ENCODE results near the gene CASP4.
"Not testable (repeated sequence)": the region's sequence is repeated elsewhere in the genome, so short reads cannot be mapped to it uniquely, and the experiment has no call there.

CASP4 gene

DNA sequence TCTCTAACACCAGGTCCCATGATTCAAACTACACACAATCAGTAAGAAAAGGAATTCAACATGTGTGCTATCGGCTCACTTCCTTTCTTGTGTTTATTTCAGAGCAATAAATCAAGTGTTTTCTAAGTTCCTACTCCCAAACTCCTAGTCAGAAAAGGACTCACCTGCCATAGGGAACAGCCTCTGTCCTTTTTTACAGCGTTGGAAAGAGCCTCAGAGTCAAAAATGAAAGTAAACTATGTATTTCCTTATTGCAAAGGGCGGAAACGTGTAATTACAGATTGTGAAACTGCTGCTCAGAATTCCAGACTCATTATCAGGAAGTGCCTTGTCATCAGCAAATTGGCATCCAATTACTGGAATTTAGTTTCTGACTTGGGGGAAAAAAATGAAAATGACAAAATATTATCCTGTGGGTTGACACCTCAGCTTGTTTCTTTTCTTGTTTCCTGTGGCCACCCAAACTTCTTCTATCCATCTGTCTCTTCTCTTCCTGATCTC, at the start of gene CASP4:
TSS of gene CASP4 (minus strand) at position 220 of the 501 bp plus-strand sequence. CDS start at position 171, 49 bp downstream.
- peak; percentile 57 for DNase-seq

DNA sequence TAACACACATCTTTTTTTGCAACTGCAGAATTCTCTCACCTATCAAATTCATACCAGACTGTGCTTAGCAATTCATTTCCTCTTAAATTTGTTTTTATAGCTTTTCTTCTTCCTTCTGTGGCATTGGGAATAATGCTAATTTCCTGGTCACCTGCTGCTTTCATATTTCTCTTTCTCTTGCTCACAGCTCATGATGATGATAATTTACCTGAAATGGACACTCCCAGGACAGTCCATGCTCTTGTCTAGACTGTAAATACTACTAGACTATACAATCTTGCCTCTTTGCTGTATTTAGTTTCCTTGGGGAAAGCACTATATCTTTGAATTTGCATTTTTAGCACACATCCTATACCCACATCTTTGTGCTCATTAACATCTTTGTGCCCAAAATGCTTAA, 39.1 kb upstream of the CASP4 start:
- no peak for DNase-seq

DNA sequence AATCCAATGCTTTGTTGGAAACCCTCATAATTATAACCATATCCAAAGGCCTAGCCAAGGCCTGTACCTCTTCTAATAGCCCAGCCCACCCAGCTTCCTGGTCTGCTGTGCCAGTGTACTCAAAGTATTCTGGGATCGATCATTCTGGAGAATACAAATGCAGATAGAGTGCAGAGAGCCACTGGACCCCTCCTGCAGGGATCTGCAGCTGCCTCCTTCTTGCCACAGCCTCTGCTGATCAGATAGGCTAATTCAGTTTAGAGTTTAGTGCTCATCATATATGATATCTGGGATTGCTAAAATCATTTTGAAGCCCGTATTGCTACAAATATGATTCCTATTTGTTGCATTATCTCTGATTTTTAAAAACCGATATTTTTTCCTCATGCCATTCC, 37.1 kb upstream of the CASP4 start:
- no peak for DNase-seq

DNA sequence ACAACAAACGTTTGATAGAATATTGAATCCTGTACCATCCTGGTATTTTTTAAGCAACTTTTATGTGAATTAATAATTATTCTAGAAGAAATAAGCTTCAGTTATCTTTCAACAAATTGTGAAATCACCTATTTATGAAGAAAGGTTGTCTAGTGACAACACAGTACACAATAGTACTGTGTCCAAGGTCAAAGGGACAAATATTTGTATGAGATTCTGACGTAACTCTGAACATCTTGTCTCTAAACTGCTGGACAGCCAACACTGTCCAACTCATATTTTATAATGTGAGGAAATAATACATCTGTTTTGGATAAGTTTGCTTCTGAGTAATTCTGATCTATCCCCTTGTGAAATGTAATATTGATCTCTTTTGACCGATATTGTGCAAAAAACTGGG, 35.6 kb upstream of the CASP4 start:
- DNase-seq: no peak

DNA sequence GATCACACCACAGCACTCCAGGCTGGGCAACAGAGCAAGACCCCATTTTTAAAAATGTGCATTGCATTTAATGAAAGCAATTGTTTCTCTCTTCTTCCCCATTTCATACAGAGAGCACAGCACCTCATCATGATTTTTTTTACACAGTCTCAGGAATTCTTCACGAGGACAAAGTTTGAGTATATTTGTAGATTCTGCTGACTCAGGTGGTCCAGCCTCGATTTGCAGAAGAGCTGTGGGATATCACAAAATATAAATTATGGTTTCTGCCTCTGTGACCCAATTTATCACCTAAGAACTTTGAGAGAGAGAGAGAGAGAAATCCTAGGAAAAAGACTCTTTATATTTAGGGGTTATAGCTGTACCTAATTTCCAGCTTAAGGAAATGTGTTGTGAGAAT, 34.8 kb upstream of the CASP4 start:
- no peak for DNase-seq

DNA sequence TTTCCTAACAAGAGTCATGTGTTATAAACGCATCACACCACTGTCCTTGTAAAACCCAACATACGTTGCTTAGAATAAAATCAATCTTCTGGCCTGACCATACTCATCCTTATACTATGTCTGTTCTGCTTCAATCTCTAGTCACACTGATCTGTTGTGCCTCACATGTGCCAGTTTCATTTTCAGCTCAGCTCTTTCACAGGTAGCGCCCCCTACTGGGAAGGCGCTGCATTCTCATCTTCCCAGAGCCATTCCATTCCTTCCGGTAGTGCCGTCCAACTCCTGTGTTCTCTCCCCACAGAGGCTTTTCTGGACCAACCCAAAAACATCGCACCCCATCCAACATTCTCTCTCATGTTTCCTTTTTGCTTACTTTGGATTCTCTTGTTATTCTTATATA, 32.4 kb upstream of the CASP4 start:
- peak; percentile 46 for DNase-seq

DNA sequence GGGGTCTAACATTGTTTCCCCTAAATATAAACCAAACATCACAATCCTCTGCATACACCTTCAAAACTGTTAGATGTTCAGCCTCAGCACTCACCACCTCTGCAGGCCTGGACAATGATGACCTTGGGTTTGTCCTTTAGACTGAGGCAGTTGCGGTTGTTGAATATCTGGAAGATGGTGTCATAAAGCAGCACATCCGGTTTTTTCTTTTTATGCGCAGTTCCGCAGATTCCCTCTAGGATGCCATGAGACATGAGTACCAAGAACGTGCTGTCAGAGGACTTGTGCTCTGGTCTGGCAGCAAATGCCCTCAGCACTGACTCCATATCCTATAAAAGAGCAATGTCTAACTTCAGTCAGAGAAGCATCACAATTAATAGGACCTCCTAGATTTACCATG, 31.8 kb upstream of the CASP4 start:
- peak; percentile 15 for DNase-seq

DNA sequence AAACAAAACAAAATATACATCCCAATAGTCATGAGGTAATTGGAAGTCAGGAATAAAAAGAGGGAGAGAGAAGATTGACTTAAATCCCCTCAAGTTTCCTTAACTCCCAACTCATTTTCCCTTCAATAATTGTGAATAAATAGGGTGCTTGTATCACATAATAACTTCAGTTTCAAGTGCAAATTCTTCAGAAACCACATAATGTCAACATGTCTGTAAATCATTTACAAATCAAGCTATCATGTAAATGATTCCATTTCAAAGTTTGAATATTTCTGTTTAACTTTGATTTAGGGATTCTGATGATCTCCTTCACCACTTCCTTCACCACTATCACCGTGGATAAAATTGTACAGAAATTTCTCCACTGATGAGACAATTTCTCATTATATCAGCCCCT, 31.3 kb upstream of the CASP4 start:
- no peak for DNase-seq

DNA sequence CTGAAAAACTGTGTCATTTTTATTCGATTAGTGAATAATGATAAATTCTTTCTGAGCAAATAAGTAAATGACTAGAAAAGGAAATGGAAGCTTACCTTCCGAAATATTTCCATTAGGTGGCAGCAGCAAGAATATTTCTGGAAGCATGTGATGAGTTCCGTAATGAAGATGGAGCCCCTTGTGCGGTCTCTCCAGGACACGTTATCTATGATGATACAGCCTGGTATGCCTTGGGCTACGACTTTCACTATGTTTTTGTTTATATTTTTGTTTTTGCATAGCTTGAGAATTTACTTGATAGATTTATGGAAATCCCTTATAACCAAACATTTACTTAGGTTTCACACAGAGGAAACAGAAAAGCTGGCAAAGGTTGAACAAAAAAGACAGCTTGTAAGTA, 28.9 kb upstream of the CASP4 start:
- peak; percentile 10 for DNase-seq

DNA sequence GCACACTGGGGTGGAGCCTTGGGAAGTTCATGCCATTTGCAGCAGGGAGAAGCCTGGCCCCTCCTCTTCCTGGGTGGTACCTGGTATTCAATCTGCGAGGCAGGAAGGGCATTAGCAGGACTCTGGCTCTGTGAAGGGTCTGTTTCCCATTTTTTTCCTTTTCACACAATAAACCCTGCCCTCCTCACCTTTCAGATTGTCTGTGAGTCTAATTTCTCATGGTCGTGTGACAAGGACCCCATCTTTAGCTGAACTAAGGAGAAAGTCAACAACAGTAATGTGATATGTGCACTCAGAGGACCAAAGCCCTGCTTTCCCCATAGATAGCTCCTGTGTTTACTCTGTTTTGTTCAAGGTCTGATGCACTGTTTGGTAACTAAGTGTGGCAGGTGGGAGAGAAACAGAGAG, 26.6 kb upstream of the CASP4 start:
- no peak for DNase-seq

DNA sequence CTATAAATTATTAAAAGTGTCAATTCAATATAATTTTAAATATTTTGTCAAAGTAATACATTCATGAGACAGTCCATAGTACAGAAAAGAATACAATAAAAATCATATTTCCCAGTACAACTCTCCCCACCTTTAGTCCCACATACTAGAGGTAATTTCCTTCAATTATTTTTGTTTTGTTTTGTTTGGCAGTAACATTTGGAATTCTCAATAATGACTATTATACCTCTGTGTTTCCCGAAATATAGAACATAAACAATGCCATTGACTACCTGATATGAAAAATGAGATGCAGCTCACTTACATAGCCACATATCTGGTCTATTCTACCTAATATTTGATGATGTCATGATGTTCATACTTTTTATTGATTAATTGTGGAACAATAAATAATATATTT, 24.4 kb upstream of the CASP4 start:
- DNase-seq: no peak

DNA sequence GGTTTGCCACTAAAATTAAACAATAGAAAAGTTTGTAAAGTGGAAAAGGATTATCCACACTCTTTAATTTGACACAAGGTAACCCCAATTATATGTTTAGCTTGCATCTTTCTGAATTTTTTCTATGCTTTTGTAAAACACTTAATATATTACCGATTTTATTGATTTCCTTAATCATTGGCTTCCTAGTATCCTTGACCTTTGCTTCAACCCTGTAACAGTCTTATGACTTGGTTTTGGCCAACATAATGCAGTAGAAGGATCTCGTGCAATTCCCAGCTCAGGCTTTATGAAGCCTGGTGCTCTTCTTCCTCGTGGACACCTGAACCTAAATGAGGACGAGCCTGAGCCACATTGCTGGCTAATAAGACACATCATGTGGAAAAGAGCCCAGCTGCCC, 23.6 kb upstream of the CASP4 start:
- DNase-seq: no peak

DNA sequence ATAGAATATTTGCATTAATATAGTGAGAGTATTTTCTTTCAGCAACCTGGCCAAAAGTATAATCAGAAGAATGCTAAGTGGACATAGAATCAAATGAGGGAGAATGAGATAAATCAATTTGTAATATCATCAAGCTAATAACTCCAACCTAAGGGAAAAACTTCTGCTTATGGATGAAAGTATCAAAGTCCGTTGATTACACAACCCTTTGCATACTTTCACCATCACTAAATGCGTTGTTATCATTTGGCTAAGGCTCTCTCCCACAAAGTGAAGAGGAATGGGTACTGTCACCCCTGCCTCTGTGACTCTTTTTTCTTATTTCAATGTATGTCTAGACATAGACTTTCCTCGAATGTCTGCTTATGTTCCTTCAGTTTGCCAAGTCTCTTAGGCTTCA, 16.4 kb upstream of the CASP4 start:
- no peak for DNase-seq

DNA sequence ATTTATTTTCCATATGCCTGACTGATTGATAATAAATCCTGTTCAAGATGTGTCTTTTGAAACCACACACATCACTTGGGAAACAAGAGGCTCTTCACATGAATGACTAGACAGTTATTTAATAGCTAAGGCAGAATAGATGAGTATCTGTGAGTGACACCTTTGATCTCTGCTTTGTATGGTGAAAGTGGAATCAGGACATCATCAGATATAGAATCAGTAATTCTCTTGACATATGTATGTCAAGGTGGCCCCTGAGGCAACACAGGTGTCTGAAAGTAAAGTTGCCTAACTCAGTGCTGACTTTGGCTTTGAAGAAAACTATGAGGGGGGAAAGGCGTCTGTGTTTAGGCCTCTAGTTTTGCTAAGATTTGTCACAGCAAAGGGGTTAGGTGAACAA, 11.5 kb upstream of the CASP4 start:
- no peak for DNase-seq

DNA sequence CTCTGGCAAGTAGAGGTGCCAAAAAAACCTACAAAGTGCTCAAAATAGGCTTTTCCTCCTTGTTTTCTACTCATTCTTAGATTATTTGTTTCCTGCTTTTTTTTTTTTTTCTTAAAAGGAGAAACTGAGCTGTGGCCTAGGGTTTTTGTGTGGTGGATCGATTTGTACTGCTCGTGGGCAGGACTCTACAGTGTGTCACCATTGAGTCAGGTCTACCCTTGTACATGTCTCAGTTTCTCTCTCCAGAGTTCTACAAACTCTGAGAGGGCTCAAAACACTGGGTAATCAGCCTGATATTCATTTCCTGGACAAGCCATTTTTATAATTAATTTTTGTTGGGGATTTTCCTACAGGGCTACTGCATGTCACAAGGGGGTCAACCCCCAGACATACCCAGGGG, 5.2 kb upstream of the CASP4 start:
- no peak for DNase-seq

DNA sequence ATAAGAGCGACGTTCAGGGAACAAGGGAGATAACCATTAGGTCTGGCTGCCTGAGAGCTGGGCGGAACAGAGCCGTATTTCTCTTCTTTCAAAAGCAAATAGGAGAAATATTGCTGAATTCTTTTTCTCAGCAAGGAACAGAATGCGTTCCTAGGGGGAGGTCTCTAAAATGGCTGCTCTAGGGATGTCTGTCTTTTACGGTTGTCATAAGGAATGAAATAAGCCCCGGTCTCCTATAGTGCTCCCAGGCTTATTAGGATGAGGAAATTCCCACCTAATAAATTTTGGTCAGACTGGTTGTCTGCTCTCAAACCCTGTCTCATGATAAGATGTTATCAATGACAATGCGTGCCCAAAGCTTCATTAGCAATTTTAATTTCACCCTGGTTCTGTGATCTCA, 4.5 kb upstream of the CASP4 start:
- DNase-seq: not testable (repeated sequence)

DNA sequence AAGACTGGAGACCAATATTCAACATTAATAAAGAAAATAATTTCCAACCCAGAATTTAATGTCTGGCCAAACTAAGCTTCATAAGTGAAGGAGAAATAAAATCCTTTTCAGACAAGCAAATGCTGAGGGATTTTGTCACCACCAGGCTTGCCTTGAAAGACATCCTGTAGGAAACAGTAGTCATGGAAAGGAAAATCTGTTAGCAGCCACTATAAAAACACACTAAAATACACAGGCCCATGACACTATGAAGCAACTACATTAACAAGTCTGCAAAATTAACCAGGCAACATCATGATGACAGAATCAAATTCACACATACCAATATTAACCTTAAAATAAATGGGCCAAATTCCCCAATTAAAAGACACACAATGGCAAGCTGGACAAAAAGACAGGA, 2.4 kb upstream of the CASP4 start:
- DNase-seq: no peak

DNA sequence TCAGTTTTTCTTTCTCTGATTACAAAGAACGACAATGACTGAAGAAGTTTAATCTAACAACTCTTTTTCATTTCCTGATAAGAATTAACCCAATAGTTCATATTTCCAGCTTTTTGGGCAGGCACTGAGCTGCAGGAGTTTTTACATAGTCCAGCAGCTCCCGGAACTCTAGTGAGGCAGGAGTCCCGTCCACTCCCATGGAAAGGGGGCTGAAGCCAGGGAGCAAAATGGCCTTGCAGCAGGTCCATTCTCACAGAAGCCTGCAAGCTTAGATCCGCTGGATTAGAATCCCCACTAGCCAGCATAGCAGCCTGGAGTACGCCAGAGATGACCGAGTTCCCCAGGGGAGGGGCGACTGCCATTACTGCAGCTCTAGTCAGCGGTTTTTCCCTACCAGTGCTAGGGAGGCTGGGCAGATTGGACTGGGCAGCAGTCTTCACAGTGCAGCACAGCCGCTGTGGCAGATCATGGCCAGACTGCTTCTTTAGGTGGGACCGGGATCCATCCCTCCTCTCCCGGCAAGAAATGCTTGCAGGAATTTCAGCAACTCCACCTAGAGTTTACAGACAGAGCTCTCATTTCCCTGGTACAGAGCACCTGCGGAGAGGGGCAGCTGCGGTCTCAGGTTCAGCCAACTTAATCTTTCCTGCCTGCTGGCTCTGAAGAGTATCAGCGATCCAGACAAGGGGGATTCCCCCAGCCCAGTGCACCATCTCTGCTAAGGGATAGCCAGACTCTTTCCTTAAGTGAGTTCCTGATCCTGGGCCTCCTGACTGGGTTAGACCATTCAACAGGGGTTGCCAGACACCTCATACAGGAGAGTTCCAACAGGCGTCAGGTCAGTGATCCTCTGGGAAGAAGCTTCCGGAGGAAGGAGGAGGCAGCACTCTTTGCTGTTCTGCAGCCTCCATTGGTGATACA, 742 bp upstream of the CASP4 start:
- DNase-seq: no peak

DNA sequence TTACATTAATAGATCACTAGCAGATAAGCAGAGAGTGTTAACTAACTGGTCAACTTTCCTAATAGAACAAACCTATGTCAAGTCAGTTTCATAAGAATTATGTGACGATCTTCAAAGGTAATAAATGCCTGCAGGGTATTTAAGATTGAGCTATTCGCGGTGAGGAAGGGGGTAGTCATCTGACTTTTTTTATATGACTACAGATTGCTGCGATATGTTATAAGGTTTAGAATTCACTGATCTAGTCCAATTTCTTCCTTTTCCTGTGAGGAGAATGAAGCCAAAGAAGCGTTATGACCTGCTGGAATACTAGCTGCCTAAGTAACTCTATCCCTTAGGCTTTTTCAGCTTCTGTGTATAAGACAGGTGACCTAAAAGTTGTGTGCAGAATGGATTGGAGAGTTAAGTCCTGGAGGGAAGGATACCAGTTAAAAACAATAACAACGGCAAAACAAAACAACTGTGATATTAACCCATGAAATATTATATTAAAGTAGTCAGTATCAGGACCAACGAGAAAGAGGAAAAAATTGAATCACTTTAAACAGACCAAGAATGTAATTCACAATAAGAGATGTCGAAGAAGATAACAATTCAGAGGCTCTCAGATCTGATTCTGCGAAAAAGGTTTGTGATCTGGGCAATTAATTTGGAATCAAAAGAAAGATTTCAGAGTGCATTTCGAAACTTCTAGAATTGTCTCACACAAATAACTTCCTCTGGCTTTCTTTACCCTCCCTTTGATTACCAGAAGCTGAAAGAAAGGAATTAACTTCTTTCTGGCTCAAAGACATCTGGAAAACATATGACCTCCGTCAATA, 630 bp downstream of the CASP4 start:
- no peak for DNase-seq

DNA sequence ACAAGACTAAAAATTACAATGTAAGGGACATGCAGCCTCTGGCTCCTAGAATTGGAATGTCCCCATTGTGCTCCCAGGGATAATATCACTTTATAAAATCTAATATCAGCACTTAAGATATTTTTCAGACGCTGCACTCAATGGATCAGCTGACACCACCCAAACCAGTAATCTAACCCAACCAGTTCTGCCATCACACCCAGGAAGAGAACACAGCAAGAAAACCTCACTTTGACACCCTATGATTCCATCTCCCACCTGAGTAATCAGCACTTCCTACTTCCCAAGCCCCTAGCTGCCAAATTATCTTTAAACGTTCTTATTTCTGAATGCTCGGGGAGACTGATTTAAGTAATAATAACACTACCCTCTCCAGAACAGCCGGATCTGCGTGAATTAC, 2.6 kb downstream of the CASP4 start:
- no peak for DNase-seq

DNA sequence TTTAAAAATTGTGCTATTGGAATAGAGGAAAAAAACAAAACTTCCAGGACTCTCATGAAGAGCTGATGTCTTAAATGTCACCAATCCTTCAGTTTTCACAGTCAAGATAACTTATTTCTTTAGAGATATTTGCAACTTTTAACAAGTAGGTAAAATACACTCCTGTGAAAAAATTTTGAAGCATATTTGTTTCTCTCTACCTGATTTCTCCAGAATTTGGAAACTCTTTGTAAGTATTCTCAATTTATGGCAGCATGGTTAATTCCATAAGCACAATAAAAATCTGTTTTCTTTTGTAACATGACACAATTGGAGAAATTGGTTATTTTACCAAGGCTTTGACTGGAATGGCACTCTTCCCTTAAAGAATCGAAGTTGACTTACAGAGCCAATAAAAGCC, 4.1 kb downstream of the CASP4 start:
- no peak for DNase-seq

DNA sequence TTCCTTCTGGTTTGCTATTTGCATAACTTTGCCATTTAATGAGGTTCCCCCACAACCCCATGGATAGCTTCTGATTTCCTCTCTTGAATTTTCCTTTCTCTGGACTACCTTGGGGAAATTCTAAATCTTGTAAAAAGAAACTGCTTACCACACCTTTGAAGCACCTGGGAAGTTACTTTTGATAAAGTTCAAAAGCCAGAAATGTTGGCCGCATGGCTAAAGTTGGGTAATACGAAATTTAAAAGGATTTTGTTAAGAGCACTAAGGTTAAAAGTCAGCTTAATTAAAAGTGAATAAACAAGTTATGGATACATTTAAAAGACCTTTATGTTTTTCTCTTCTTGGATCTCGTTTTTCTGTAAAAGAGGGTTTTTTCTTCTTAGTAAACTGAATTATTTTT, 5.5 kb downstream of the CASP4 start:
- DNase-seq: no peak

DNA sequence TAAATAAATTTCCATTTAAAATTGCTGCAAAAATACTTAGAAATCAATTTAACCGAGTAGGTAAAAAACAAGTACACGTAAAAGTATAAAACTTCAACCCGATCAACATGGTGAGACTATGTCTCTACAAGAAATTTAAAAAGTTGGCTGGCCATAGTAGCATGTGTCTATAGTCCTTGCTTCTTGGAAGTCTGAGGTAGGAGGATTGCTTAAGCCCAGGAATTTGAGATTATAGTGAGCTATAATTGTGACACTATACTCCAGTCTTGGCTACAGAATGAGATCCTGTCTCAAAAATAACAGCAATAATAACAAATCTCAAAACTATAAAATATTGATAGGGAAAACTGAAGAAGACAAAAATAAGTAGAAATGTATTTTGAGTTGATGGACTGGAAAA, 11.1 kb downstream of the CASP4 start:
- no peak for DNase-seq

DNA sequence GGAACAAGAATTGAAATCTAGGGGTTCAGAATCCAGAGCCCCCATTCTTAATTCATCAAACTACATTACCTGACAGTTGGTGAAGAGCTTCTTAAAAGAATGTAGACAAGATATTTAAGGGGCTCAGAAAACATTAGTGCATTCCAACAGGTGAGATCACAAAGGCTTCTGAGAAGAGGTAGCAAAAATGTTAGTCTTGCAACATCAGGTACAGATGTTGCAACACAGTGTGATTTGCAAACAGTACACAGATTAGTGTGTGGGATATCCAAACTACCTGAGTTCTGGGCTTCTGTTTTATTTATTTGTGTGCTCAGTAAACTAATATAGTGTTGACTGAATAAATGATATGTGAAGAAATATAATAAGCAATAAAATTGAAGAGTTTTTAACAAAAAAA, 11.8 kb downstream of the CASP4 start:
- DNase-seq: no peak
